ENCODE measurements around the gene CRYBB1.

DNA sequence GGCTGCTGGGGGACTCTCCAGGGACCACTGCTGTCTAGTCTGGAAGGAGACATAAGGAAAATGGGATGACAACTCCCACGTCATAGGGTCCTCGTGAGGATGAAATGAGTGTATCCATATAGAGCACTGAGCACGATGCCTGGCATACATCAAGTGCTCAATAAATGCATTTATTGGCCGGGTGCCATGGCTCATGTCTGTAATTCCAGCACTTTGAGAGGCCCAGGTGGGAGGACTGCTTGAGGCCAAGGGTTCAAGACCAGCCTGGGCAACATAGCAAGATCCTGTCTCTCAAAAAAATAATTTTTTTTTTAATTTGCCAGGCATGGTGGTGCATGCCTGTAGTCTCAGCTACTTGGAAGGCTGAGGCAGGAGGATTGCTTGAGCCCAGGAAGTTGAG is 15.7 kb downstream of the CRYBB1 start:
- TF ChIP-seq POLR2A (IDR thresholded peaks at IDR 0.05; ENCODE audit: low read length), result no peak
- TF ChIP-seq GATA1 (IDR thresholded peaks at IDR 0.05; ENCODE audit: low read depth, low read length), result no peak

Data from erythroblast (primary cell).